Epithelial cell of proximal tubule (primary cell): ENCODE results near the gene HMGCR. TPM values are rescaled to one million over a fixed set of nuclear protein-coding genes. Genes with fewer than 3 reads are reported as not detected.

Experiments
- DNase-seq: peaks from one replicate; pipeline ENCODE4 v3.0.0-alpha.2; 2011; ENCODE audit warnings: low read depth
- H3K4me3 ChIP-seq: 2 replicates; pipeline ENCODE4 v1.5.1; 2011; ENCODE audit warnings: low read depth, mild to moderate bottlenecking, low read length
- total RNA-seq: library from RNA; depleted of rRNA; stranded (reverse); fragments of >200 nt; gene quantifications from 2 replicates; pipeline ENCODE4 v1.2.3, GENCODE V29; 2015
- TF ChIP-seq, protein P1 (sequence below): conservative IDR thresholded peaks from 2 replicates; pipeline ENCODE4 v1.5.1; 2012; ENCODE audit warnings: low read depth, mild to moderate bottlenecking, low read length

Gene HMGCR
- total RNA-seq, 1 donor from 2014 or later, result 43.9 TPM

DNA sequence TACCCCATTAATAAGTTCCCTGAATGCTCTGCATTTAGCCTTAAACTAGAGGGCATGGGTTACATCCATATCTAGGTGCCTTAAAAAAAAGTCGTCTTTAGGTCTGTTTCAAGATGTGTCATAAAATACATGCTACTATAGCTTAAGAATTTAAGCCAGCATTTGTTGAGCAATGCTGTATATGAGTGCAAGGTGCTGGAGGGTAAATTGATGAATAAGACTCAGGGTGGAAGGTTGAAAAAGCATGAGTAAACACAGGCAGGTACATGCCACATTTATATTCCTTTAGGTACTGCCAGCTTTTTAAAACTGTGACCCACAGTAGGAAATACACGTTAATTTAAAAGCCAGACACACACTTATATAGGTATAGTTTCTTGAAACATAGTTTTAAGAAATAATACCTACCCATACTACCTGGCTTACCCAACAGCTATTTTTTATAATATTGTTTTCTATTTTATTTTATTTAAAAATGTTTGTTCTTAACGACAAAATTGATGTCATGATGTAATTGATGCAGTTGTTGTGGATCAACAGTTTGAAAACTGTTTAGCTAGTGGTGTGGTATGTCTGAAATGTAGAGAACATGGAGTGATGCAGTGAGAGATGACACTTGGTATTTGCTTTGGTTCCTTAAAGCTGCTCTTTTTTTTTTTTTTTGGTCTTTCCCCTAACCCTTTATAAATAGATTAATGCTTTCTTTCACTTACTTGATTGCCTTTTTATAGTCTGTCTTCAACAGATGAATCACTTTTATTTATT lies 3.9 kb downstream of the HMGCR start:
- DNase-seq, result no peak
- H3K4me3 ChIP-seq, result no peak overlapping the region
- TF ChIP-seq, protein P1, sequence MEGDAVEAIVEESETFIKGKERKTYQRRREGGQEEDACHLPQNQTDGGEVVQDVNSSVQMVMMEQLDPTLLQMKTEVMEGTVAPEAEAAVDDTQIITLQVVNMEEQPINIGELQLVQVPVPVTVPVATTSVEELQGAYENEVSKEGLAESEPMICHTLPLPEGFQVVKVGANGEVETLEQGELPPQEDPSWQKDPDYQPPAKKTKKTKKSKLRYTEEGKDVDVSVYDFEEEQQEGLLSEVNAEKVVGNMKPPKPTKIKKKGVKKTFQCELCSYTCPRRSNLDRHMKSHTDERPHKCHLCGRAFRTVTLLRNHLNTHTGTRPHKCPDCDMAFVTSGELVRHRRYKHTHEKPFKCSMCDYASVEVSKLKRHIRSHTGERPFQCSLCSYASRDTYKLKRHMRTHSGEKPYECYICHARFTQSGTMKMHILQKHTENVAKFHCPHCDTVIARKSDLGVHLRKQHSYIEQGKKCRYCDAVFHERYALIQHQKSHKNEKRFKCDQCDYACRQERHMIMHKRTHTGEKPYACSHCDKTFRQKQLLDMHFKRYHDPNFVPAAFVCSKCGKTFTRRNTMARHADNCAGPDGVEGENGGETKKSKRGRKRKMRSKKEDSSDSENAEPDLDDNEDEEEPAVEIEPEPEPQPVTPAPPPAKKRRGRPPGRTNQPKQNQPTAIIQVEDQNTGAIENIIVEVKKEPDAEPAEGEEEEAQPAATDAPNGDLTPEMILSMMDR, result no peak

DNA sequence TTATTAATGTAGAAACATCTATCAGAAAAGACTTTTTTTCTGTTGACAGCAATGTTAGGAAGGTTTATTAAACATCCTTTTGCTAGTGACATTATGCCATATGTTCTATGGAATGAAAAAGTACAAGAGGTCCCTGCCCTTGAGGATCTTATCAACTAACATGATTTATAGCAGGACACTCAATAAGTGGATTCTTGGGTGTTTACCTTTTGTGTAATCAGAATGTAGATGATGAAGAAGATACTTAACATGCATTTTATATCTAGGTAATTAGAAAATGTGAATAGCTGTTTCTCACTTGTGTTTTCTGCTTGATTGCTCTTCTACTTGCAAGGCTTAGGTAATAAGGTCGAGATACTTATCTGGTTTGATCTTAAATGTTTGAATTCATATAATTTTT lies 4.9 kb downstream of the HMGCR start:
- TF ChIP-seq, protein P1, result no peak
- no peak overlapping the region for H3K4me3 ChIP-seq
- no peak for DNase-seq

DNA sequence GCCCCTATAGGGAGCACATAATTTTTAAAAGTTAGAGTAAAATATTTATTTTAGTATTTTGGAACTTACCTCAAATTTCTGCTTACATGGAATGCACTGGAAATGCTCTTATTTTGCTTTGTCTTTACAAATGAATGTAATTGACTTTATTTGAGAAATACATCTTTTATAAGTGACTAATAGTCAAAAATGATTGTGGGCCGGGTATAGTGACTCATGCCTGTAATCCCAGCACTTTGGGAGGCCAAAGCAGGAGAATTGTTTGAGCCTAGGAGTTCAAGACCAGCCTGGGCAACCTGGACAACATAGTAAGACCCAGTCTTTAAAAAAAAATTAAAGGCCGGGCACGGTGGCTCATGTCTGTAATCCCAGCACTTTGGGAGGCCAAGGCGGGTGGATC lies 5.8 kb downstream of the HMGCR start:
- no peak for DNase-seq

DNA sequence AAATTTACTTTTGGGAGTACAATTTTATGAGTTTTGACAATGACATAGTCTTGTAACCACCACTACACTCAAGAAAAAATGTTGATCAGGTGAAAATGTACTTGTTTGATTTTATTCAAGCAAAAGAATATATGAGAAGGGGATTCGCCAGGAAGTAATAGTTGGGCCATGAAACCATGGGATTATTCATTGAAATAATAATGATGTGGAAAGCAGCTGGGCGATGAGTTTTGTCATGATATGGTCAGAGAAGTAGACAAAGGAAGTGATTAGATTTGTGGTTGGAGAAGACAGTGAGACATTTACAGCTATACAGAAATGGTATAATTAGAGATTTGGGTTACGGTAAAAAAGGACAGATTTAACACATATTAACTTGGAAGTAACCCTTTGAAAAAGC lies 11.2 kb downstream of the HMGCR start:
- TF ChIP-seq, protein P1, result no peak
- no peak for DNase-seq
- H3K4me3 ChIP-seq, result no peak overlapping the region

More for the DNA sequence above, 5.8 kb downstream of the HMGCR start:
- H3K4me3 ChIP-seq, result no peak overlapping the region
- TF ChIP-seq, protein P1, result no peak

DNA sequence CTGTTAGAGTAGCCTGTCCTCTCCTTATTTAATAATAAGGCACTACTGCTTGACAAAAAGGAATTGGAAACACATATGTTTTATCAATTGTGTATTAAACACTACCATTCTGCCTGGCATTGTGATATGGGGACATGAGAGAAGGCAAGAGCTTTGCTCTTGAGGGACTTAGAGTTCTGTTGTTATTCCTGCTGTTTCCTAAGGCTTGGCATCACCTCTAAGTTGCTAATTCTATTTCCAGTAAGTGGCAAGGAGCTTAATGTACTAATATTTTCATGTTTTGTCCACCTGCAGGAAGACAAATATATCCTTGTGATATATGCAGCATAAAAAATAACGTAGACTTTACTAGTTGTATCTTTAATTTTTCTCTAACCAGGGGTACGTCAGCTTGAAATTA lies 12.6 kb downstream of the HMGCR start:
- TF ChIP-seq, protein P1, result no peak
- no peak for DNase-seq
- no peak overlapping the region for H3K4me3 ChIP-seq

DNA sequence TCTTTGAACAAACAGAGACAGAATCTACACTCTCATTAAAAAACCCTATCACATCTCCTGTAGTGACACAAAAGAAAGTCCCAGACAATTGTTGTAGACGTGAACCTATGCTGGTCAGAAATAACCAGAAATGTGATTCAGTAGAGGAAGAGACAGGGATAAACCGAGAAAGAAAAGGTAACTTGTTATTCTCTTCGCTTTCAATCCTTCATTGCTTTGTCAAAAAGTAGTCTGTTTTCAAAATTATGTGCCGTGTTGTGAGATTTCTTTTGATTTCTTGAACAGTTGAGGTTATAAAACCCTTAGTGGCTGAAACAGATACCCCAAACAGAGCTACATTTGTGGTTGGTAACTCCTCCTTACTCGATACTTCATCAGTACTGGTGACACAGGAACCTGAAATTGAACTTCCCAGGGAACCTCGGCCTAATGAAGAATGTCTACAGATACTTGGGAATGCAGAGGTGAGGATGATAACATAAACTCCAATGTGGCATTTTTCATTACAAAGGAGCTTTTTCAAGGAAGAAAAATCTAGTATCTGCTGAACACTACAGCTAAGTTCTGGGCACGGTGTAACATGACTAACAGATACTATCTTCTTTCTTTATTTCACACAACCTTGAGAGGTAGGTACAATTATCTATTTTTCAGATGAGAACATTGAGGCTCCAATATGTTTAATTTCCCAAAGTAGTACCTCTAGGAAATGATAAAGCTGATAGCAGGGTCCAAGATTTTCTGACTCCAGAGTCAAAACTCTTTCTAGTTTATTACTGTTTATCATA lies 14.3 kb downstream of the HMGCR start:
- no peak overlapping the region for H3K4me3 ChIP-seq
- TF ChIP-seq, protein P1, result no peak
- DNase-seq, result no peak

DNA sequence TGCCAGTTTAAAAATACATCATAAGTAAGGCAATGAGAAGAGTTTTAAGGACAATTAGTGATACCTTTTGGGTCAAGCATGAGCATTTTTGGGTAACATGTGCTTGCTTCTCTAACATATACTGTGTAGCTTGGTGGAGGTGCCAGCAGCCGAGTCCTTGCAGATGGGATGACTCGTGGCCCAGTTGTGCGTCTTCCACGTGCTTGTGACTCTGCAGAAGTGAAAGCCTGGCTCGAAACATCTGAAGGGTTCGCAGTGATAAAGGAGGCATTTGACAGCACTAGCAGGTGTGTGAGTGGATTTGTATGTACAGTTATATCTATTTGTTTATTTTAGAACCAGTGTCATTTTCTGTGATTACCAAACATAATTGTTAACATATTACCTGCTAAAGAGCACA lies 18.2 kb downstream of the HMGCR start:
- no peak overlapping the region for H3K4me3 ChIP-seq
- no peak for DNase-seq
- TF ChIP-seq, protein P1, result no peak
